Heart left ventricle (tissue), 16 donors: ENCODE results near the gene BMPER. TPM values are rescaled to one million over a fixed set of nuclear protein-coding genes. Genes with fewer than 3 reads are reported as not detected.

Source experiments
- ATAC-seq, 4 donors: fragments of 200-7000 bp; cut with Tn5 transposase; one replicate each; pipeline ENCODE4 v1.9.1; 2020 to 2022; ENCODE audit warnings: moderate library complexity in 4 of 4, mild to moderate bottlenecking in 3 of 4, moderate number of reproducible peaks in 1 of 4
- DNase-seq, 5 donors: peaks; one replicate each; pipeline ENCODE4 v3.0.0-alpha.2; 2020
- H3K27ac ChIP-seq, 12 donors: fragments of 200-600 bp; sonication (generic) in 4 of 12; one replicate each; pipeline versions ENCODE4 v1.5.0 to v1.8.0; 2016 to 2022; ENCODE audit warnings: mild to moderate bottlenecking in 2 of 12
- H3K27me3 ChIP-seq, 9 donors: fragments of 200-600 bp; sonication (generic) in 2 of 9; one replicate each; pipeline versions ENCODE4 v1.5.1 to v1.8.0; 2016 to 2022; ENCODE audit warnings: mild to moderate bottlenecking in 3 of 9
- H3K36me3 ChIP-seq, 9 donors: fragments of 200-600 bp; sonication (generic) in 2 of 9; one replicate each; pipeline versions ENCODE4 v1.5.0 to v1.8.0; 2018 to 2022; ENCODE audit warnings: mild to moderate bottlenecking in 2 of 9
- H3K4me1 ChIP-seq, 12 donors: fragments of 200-600 bp; sonication (generic) in 4 of 12; one replicate each; pipeline versions ENCODE4 v1.5.0 to v1.8.0; 2016 to 2022; ENCODE audit warnings: mild to moderate bottlenecking in 3 of 12
- H3K4me3 ChIP-seq, 12 donors: fragments of 200-600 bp; sonication (generic) in 4 of 12; one replicate each; pipeline versions ENCODE4 v1.5.0 to v1.8.0; 2017 to 2022; ENCODE audit warnings: mild to moderate bottlenecking in 9 of 12, moderate library complexity in 4 of 12
- H3K9me3 ChIP-seq, 12 donors: fragments of 200-600 bp; sonication (generic) in 4 of 12; one replicate each; pipeline versions ENCODE4 v1.5.0 to v1.8.0; 2016 to 2022; ENCODE audit warnings: mild to moderate bottlenecking in 1 of 12
- CTCF ChIP-seq, 12 donors: fragments of 200-600 bp; sonication (generic) in 4 of 12; IDR thresholded peaks; one replicate each; pipeline versions ENCODE4 v1.5.0 to v1.8.0; 2018 to 2022; ENCODE audit warnings: antibody characterized with exemption in 12 of 12, mild to moderate bottlenecking in 5 of 12
- POLR2A ChIP-seq, 2 donors: fragments of 450-650 bp; IDR thresholded peaks; one replicate each; pipeline ENCODE4 v1.6.1; 2017; ENCODE audit warnings: antibody characterized with exemption in 2 of 2, mild to moderate bottlenecking in 2 of 2, moderate library complexity in 2 of 2
- WGBS, 4 donors: extraction: QIAGEN DNeasy Blood & Tissue Kit in 2 of 4; methylation state at CpG; one replicate each; pipeline versions ENCODE4 v1.1.5 to v1.1.7; 2013 to 2018; 5-methylcytosine and 5-hydroxymethylcytosine counted together
- intact Hi-C, 10 donors: fragments of 100-400 bp; cut with DNase I; formaldehyde crosslinking; loops; one replicate each; pipeline versions ENCODE4 v1.11.1 to v1.14.2; 2022
- polyA plus RNA-seq, 2 donors: library from polyadenylated mRNA; stranded (reverse); fragments of 200-250 nt; gene quantifications; one replicate each; pipeline ENCODE4 v1.2.3, GENCODE V29; 2013
- total RNA-seq, 9 donors: library from RNA; depleted of rRNA in 2 of 9; stranded (reverse); fragments of >200 nt in 2 of 9; fragmentation: NEBNext Ultra II Directional in 3 of 9; extraction: Animal tissue kit (Norgen Biotek cat#: 25700) in 3 of 9; gene quantifications; one replicate each; pipeline versions ENCODE4 v1.1.0 to v1.2.4, GENCODE V29; 2016 to 2023
- donor health status: ischemic (EF 13 %, LVEDD 7.1; RV severe dilation, severe dysfunction).
- donor health status: healthy with polysubstance abuse.
- donor health status: DM: no; HTN: yes; CAD: no.
- donor health status: DM: no; HTN: no; CAD: no.
- donor health status: ischemic (EF 25% LVEDD 6.9; RV normal size, moderate dysfunction).
- donor health status: ischemic (EF 25% LVEDD 5.7; RV mildly dilated, moderate dysfunction).
- donor health status: healthy.
- donor health status: DM: yes; HTN: yes; CAD: no.
- donor health status: ischemic (EF 35%, LVEDD 5.7; RV mildly dilated, moderate dysfunction).
- donor health status: nonischemic (EF 11% LVEDD 7.7; RV severe dilation, severe dysfunction).
- donor health status: DM: yes; HTN: yes; CAD: no.
- donor health status: PGD.
- donor health status: ischemic (EF 29% LVEDD 5.4; RV normal size, mild dysfunction).
- donor health status: nonischemic (EF 23%, LVEDD 6.1; RV moderate dilation, normal function).

The BMPER gene
- total and polyA plus RNA-seq, 11 donors: 0.05 to 4.2 (median 0.85) TPM

GRCh38 chr7:34111031-34111430 is 205.7 kb downstream of the BMPER start:
- peaks cover 0 to 23% (median 0%) of the 10 kb centered on the region in 12 donors for H3K4me1 ChIP-seq
- H3K36me3 ChIP-seq: no peaks in the 10 kb centered on the region
- no peak overlapping the region for H3K27ac ChIP-seq
- ATAC-seq (no peak), DNase-seq (no peak)
- TF ChIP-seq POLR2A (IDR thresholded peaks at IDR 0.05): no peak
- TF ChIP-seq CTCF (IDR thresholded peaks at IDR 0.05): no peak
- WGBS, 4 donors: 59 to 81% (median 71%) methylated on average over 3 of the region's 3 CpGs
- intact Hi-C loops: no loop called here
- H3K27me3 ChIP-seq: no peaks in the 10 kb centered on the region
- H3K9me3 ChIP-seq: peaks cover 0 to 9% (median 0%) of the 10 kb centered on the region in 12 donors
- no peak overlapping the region for H3K4me3 ChIP-seq

- intact Hi-C loops: no loop called here
- TF ChIP-seq CTCF (IDR thresholded peaks at IDR 0.05): no peak
- TF ChIP-seq POLR2A (IDR thresholded peaks at IDR 0.05): no peak
- WGBS, 4 donors: 84 to 91% (median 89%) methylated on average over 1 of the region's 1 CpG
- H3K4me1 ChIP-seq: no peaks in the 10 kb centered on the region
- ATAC-seq: no peak
- no peak for DNase-seq
- H3K27ac ChIP-seq: no peak overlapping the region
- no peak overlapping the region for H3K4me3 ChIP-seq
- H3K27me3 ChIP-seq: no peaks in the 10 kb centered on the region
- H3K36me3 ChIP-seq: no peaks in the 10 kb centered on the region
- H3K9me3 ChIP-seq: peaks cover 0 to 11% (median 0%) of the 10 kb centered on the region in 12 donors
Measured at GRCh38 chr7:34115503-34115902, 210.2 kb downstream of the BMPER start.

GRCh38 chr7:34117573-34117972 is 212.2 kb downstream of the BMPER start:
- Histone ChIP-seq H3K27ac (no peak overlapping the region), H3K4me3 (no peak overlapping the region), H3K27me3 (no peaks in the 10 kb centered on the region), H3K36me3 (no peaks in the 10 kb centered on the region), H3K9me3 (peaks cover 0 to 11% (median 0%) of the 10 kb centered on the region in 12 donors), H3K4me1 (no peaks in the 10 kb centered on the region)
- WGBS, 4 donors: 80 to 92% (median 87%) methylated on average over 3 of the region's 3 CpGs
- DNase-seq: no peak
- intact Hi-C loops: no loop called here
- TF ChIP-seq POLR2A (IDR thresholded peaks at IDR 0.05) (no peak), CTCF (IDR thresholded peaks at IDR 0.05) (no peak)
- no peak for ATAC-seq

GRCh38 chr7:34121366-34121765 is 216.0 kb downstream of the BMPER start:
- Histone ChIP-seq H3K9me3 (peaks cover 0 to 34% (median 20%) of the 10 kb centered on the region in 12 donors), H3K27ac (no peak overlapping the region), H3K4me1 (no peaks in the 10 kb centered on the region), H3K4me3 (no peak overlapping the region), H3K36me3 (no peaks in the 10 kb centered on the region), H3K27me3 (no peaks in the 10 kb centered on the region)
- DNase-seq (no peak), ATAC-seq (no peak)
- no peak for TF ChIP-seq CTCF (IDR thresholded peaks at IDR 0.05)
- no peak for TF ChIP-seq POLR2A (IDR thresholded peaks at IDR 0.05)
- WGBS, 4 donors: 71 to 87% (median 80%) methylated on average over 1 of the region's 1 CpG
- intact Hi-C loops: no loop called here
